Umbilical cord (tissue), 2 donors: ENCODE results near the gene SDF2L1. TPM values are rescaled to one million over a fixed set of nuclear protein-coding genes. Genes with fewer than 3 reads are reported as not detected.

Experiments used
- DNase-seq: peaks from one replicate; pipeline ENCODE4 v3.0.0-alpha.2; 2015; ENCODE audit warnings: low spot score
- total RNA-seq: library from RNA; depleted of rRNA; stranded (reverse); fragments of >200 nt; gene quantifications from one replicate; pipeline ENCODE4 v1.2.3, GENCODE V29; 2014; ENCODE audit warnings: low replicate concordance; ENCODE audit not compliant: insufficient read depth

Gene SDF2L1
- total RNA-seq, 1 donor from 2014 or later, result 6.7 TPM

- peak; percentile 29 for DNase-seq
These were observed 19.8 kb upstream of the SDF2L1 start for GRCh38 chr22:21622011-21622918.

- DNase-seq, result no peak
These were observed 19.0 kb upstream of the SDF2L1 start for GRCh38 chr22:21622919-21623647.

- DNase-seq, result no peak
These were observed 18.5 kb upstream of the SDF2L1 start for GRCh38 chr22:21623648-21623970.

GRCh38 chr22:21624120-21624879 is 17.8 kb upstream of the SDF2L1 start:
- no peak for DNase-seq

GRCh38 chr22:21624880-21625791 is 17.0 kb upstream of the SDF2L1 start:
- no peak for DNase-seq

GRCh38 chr22:21626073-21626734 is 15.9 kb upstream of the SDF2L1 start:
- no peak for DNase-seq

- DNase-seq, result no peak
These were observed 15.2 kb upstream of the SDF2L1 start for GRCh38 chr22:21626735-21627469.

GRCh38 chr22:21628386-21629254 is 13.5 kb upstream of the SDF2L1 start:
- DNase-seq, result no peak

- peak; percentile 93 for DNase-seq
These were observed 12.6 kb upstream of the SDF2L1 start, which contains the start of gene YDJC for GRCh38 chr22:21629255-21630149. YDJC (minus strand) TSS chr22:21630022; CDS start chr22:21630014, 8 bp downstream.

GRCh38 chr22:21631025-21631424 is 11.1 kb upstream of the SDF2L1 start:
- no peak for DNase-seq

- no peak for DNase-seq
These were observed 9.7 kb upstream of the SDF2L1 start, which contains the start of gene CCDC116 for GRCh38 chr22:21632237-21632895. CCDC116 (plus strand) TSS chr22:21632760; CDS start chr22:21633182, 422 bp downstream.

- no peak for DNase-seq
These were observed 9.2 kb upstream of the SDF2L1 start for GRCh38 chr22:21632931-21633330.

GRCh38 chr22:21633481-21633880 is 8.6 kb upstream of the SDF2L1 start:
- no peak for DNase-seq

GRCh38 chr22:21634081-21634480 is 8.0 kb upstream of the SDF2L1 start:
- no peak for DNase-seq

GRCh38 chr22:21634844-21635243 is 7.3 kb upstream of the SDF2L1 start:
- no peak for DNase-seq

GRCh38 chr22:21635771-21636510 is 6.2 kb upstream of the SDF2L1 start:
- DNase-seq, result no peak
